ENCODE data around the gene PDE6A.

DNA sequence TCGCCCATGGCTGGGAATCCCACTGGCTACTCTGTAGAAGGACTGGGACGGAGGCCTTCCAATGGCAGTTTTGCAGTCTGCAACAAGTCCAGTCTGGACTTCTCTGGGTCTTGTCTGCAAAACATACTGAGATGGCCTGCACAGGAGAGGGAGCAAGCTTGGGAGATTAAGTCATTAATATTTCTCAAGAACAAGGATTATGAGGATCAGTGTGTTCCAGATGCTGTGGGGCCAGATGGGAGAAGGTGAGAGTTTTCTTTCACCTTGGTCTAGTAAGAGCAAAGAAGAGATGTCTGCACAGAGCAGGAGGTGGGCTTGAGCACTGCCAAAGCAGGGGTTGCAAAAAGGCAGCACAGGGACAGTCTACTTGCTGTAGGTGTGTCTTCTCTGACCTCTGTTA lies at the start of gene PDE6A:
- no peak for TF ChIP-seq KDM5A (IDR thresholded peaks at IDR 0.05; ENCODE audit: low read length)
- TF ChIP-seq, protein P1, sequence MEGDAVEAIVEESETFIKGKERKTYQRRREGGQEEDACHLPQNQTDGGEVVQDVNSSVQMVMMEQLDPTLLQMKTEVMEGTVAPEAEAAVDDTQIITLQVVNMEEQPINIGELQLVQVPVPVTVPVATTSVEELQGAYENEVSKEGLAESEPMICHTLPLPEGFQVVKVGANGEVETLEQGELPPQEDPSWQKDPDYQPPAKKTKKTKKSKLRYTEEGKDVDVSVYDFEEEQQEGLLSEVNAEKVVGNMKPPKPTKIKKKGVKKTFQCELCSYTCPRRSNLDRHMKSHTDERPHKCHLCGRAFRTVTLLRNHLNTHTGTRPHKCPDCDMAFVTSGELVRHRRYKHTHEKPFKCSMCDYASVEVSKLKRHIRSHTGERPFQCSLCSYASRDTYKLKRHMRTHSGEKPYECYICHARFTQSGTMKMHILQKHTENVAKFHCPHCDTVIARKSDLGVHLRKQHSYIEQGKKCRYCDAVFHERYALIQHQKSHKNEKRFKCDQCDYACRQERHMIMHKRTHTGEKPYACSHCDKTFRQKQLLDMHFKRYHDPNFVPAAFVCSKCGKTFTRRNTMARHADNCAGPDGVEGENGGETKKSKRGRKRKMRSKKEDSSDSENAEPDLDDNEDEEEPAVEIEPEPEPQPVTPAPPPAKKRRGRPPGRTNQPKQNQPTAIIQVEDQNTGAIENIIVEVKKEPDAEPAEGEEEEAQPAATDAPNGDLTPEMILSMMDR (IDR thresholded peaks at IDR 0.05; ENCODE audit: control extremely low read depth in 1 of 3, insufficient read depth in 1 of 3, low read depth in 1 of 3, low read length in 3 of 3): no peak
- TF ChIP-seq EZH2 (IDR thresholded peaks at IDR 0.05; ENCODE audit: low read depth, low read length, severe bottlenecking): no peak
- TF ChIP-seq TEAD4 (IDR thresholded peaks at IDR 0.05; ENCODE audit: low read depth, low read length): no peak
- TF ChIP-seq EP300 (IDR thresholded peaks at IDR 0.05; ENCODE audit: borderline replicate concordance in 1 of 2, low read depth in 2 of 2, low read length in 2 of 2): no peak
- no peak for TF ChIP-seq JUND (IDR thresholded peaks at IDR 0.05; ENCODE audit: low read length)
- no peak for TF ChIP-seq TAF1 (IDR thresholded peaks at IDR 0.05; ENCODE audit: low read depth, low read length)
- no peak for TF ChIP-seq GABPA (IDR thresholded peaks at IDR 0.05; ENCODE audit: borderline replicate concordance, insufficient read depth, low read length)
- no peak for TF ChIP-seq POLR2A (IDR thresholded peaks at IDR 0.05; ENCODE audit: control extremely low read depth in 1 of 2, low read depth in 2 of 2, low read length in 2 of 2)
- TF ChIP-seq, protein P2, sequence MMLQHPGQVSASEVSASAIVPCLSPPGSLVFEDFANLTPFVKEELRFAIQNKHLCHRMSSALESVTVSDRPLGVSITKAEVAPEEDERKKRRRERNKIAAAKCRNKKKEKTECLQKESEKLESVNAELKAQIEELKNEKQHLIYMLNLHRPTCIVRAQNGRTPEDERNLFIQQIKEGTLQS (IDR thresholded peaks at IDR 0.05; ENCODE audit: insufficient read depth, low read depth, low read length): no peak
- TF ChIP-seq POLR2AphosphoS5 (IDR thresholded peaks at IDR 0.05; ENCODE audit: low read depth, low read length): no peak
- TF ChIP-seq CREB1 (IDR thresholded peaks at IDR 0.05): no peak
